HG03103 (cell line): ENCODE measurements around the gene NALCN.

Experiments
- ATAC-seq: cut with Tn5 transposase; IDR thresholded peaks from one replicate; pipeline ENCODE4 v1.9.1; 2021; ENCODE audit warnings: low read depth; ENCODE audit not compliant: unreplicated experiment

NALCN gene

GRCh38 chr13:101415358-101416174 lies 742 bp downstream of the NALCN start:
- ATAC-seq, result no peak

- no peak for ATAC-seq
These were observed 4.2 kb downstream of the NALCN start for GRCh38 chr13:101412076-101412475.

GRCh38 chr13:101408992-101409656 lies 7.2 kb downstream of the NALCN start:
- no peak for ATAC-seq

- ATAC-seq, result no peak
These were observed 8.2 kb downstream of the NALCN start for GRCh38 chr13:101408154-101408553.

- no peak for ATAC-seq
These were observed 9.5 kb downstream of the NALCN start for GRCh38 chr13:101406791-101407190.

GRCh38 chr13:101401196-101401595 lies 15.1 kb downstream of the NALCN start:
- no peak for ATAC-seq

- ATAC-seq, result no peak
These were observed 16.9 kb downstream of the NALCN start for GRCh38 chr13:101399365-101399764.

GRCh38 chr13:101398920-101399319 lies 17.4 kb downstream of the NALCN start:
- no peak for ATAC-seq

- no peak for ATAC-seq
These were observed 18.1 kb downstream of the NALCN start for GRCh38 chr13:101398191-101398590.

GRCh38 chr13:101397742-101398141 lies 18.6 kb downstream of the NALCN start:
- no peak for ATAC-seq

- no peak for ATAC-seq
These were observed 21.7 kb downstream of the NALCN start for GRCh38 chr13:101394605-101395004.

GRCh38 chr13:101393140-101393539 lies 23.2 kb downstream of the NALCN start:
- no peak for ATAC-seq

GRCh38 chr13:101390461-101390860 lies 25.8 kb downstream of the NALCN start:
- ATAC-seq, result no peak

- no peak for ATAC-seq
These were observed 31.4 kb downstream of the NALCN start for GRCh38 chr13:101384929-101385328.

GRCh38 chr13:101383595-101383994 lies 32.7 kb downstream of the NALCN start:
- no peak for ATAC-seq

GRCh38 chr13:101382701-101383100 lies 33.6 kb downstream of the NALCN start:
- no peak for ATAC-seq

- ATAC-seq, result no peak
These were observed 34.2 kb downstream of the NALCN start for GRCh38 chr13:101382086-101382485.

GRCh38 chr13:101360525-101360924 lies 55.8 kb downstream of the NALCN start:
- no peak for ATAC-seq

GRCh38 chr13:101354895-101355294 lies 61.4 kb downstream of the NALCN start:
- ATAC-seq, result no peak

- ATAC-seq, result no peak
These were observed 69.2 kb downstream of the NALCN start for GRCh38 chr13:101346942-101347728.

- ATAC-seq, result no peak
These were observed 70.1 kb downstream of the NALCN start for GRCh38 chr13:101346161-101346560.
